Lung microvascular endothelial cell (primary cell): ENCODE data around the gene ADSS1. TPM values are rescaled to one million over a fixed set of nuclear protein-coding genes. Genes with fewer than 3 reads are reported as not detected.
A peak's percentile ranks its signal among the peaks of the same experiment; 100 is the strongest.

Experiments
- DNase-seq, 2 donors: peaks; one replicate each; pipeline versions ENCODE4 v3.0.0 to v3.0.0-alpha.2; 2010; ENCODE audit warnings: low read depth in 2 of 2
- total RNA-seq: library from RNA; depleted of rRNA; stranded (reverse); fragments of >200 nt; gene quantifications from 2 replicates; pipeline ENCODE4 v1.2.1, GENCODE V29; 2014

Gene ADSS1
- total RNA-seq, 1 donor from 2014 or later = 1.8 TPM

DNA sequence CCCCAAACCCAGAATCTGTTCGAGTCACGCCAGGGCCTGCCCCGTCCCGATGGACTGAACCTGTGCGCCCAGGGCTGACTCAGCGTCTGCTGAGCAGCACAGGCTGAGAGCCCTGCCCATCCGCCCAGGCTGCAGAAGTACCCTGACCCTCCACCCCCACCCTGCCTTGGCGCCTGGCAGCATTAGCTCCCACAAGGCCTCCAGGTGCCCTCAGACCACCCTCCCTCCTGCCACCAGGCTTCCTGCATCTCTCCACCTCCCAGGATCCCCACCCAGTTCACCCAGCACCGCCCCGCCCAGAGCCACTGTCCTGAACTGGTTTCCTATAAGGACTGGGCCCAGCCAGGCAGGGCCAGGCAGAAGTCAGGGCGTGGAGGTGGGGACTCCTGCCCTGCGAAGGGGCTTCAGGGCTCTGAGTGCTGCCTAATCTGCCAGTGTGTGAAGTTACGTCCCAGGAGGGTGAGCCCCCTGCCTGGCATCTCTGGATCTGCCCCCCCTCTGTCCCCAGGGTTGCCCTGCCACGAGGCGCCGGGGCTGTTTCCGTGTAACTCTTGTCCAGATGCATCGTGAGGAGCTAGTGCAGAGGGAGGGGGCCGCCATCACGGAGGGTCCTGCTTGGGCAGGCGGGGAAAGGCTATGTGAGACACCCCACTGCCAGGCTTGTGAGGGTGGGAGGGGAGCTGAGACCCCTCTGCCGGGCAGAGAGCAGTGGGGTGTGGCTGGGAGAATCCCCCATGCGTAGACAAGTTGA, 9.1 kb downstream of the ADSS1 start:
- peak in 1 of 2 donors; percentile 47 for DNase-seq

DNA sequence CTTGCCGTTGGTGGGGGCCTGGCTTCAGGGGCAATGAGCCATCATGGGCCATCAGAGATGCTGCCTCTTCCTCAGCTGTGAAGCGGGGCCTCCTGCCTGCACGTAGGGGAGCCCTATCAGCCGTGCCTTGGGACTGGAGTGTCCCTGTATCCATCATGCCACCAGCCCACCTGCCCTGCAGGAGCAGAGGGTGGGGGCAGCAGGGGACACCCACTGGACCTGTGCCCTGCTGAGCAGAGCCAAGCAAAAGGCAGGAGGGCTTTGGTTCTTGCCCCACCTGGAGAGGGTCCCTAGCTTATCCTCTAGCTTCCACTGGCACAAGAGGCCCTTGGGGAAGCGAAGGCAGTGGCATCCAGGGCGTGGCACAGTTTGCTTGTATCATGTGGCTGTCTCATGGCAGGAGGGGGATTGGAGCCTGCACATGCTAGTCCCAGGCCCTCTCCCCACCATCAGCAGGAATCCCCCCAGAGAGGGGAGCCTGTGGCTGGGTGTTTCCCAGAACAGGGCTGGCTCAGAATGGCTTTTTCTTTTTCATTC, 10.1 kb downstream of the ADSS1 start:
- no peak for DNase-seq

DNA sequence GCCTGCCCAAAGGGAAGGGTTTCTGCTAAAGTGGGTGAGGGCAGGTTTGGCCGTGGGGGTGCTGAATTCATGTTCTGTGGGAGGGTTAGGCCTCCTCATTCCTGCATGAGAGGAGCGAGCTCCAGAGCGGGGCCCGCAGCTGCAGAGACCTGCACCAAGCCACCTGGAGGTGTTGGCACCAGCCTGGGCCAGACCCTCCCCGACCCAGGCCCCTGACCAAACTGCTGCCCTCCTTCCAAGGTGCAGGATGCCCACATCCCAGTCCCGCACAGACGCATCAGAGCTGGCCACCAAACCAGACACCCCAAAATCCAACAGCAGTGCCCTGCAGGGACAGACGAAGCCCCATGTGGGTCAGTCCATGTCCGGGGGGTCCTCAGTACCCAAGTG, 10.6 kb downstream of the ADSS1 start:
- DNase-seq = no peak

DNA sequence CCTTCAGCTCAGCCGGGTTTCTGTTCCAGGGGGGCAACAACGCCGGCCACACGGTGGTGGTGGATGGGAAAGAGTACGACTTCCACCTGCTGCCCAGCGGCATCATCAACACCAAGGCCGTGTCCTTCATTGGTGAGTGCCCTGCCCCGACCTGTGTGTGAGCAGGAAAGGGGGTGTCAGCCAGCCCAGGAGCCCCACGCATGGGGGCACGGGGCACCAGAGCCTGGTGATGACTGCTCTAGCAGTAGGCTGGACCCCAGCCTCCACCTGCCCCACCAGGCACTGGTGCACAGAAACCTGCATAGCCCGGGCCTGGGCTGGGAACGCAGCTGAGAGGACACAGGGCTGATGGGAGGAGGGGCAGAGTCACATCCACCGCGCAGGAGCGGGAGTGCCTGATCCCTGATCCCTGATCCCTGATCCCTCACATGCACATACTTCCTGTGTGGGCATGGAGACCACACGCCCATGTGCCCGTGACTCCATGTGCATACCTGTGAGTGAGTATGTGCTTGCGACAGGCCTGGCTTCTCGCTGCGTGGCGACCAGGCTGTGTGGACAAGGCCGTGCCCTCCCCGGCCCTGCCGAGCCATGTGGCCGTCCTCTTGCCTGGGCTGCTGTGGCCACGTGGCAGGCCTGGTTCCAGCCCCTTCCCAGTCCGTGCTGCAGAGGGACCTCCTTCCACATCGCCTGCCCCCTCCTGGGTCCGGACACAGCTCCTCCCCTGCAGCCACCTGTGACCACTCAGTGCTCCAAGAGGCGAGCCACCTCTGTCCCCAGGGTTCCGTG, 11.2 kb downstream of the ADSS1 start:
- DNase-seq = peak in 1 of 2 donors; percentile 42

DNA sequence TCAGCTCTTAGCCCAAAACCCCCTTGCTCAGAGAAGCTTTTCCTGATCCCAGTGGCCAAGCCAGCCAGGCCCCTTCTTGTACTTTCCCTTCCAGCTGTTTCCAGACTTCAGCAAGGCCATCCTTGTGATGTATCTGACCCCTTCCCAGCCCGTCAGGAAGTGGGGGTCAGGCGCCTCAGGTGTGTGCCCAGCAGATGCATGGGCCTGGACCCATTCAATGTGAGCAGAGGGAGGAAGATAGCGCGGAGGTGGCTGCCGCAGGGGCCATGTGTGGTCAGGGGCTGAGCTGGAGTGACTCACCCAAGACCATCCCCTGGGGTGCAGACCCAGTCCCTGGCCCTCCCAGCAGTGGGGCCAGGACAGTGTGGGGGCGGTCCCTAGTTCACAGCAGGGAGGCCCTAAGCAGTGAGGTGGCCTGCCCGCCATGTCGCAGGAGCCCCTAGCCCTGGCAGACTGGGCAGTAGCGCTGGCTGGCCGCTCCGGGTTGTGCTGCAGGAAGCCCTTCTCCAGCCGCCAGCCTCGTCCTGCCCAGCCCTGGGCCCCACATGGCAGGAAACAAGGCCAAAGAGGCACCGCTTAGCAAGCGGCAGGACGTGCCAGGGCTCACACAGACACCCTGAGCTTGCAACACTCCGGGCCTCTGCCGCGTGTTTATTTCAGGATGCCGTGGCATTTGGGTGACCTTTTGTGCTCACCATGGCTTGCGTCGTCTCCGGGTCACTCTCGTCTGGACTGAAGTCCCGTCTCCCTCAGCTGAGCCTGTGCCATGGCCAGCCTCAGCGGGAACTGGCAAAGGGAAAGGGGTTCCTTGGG, 12.0 kb downstream of the ADSS1 start:
- peak; percentile 84 to 93 for DNase-seq

DNA sequence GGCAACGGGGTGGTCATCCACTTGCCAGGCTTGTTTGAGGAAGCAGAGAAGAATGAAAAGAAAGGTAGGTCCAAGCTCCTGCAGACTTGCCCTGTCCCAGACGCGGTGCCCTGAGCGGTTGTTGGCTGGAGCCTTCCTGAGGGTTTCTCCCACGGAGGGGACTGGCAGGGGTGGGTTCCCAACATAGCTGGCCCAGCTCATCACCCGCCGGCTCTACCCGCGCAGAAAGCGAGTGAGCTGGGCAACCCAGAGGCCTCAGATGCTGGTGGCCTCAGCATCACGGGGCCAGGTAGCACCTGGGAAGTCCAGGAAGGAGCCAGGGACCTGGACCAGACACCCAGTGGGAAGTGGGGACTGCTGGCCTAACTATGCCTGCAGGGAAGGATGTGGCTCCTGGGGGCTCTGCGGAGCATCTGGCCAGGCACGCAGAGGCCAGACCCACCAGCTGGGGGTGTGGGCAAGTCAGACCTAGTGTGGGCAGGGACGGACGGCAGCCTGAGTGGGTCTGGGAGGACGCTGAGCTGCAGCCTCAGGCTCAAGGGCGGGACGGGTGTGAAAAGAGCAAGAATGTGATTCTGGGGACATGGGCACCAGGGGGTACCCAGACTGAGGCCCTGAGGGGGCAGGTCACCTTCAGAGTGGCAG, 14.5 kb downstream of the ADSS1 start:
- no peak for DNase-seq

DNA sequence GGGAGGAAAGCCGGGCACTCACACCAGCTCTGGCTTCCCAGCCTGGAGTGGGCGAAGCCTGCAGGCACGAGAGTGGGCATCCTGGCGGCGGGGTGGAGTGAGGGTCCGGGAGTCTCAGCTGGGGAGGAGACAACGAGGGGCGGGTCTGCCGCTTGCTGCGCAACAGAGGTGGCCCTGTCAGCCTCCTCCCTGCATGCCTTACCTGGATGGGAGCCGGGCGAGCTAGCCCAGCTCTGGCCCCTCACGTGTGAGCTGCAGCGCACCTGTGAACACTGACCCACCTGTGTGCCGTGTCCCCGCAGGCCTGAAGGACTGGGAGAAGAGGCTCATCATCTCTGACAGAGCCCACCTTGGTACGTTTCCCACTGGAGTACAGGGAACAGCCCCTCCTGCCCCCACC, 15.0 kb downstream of the ADSS1 start:
- no peak for DNase-seq

DNA sequence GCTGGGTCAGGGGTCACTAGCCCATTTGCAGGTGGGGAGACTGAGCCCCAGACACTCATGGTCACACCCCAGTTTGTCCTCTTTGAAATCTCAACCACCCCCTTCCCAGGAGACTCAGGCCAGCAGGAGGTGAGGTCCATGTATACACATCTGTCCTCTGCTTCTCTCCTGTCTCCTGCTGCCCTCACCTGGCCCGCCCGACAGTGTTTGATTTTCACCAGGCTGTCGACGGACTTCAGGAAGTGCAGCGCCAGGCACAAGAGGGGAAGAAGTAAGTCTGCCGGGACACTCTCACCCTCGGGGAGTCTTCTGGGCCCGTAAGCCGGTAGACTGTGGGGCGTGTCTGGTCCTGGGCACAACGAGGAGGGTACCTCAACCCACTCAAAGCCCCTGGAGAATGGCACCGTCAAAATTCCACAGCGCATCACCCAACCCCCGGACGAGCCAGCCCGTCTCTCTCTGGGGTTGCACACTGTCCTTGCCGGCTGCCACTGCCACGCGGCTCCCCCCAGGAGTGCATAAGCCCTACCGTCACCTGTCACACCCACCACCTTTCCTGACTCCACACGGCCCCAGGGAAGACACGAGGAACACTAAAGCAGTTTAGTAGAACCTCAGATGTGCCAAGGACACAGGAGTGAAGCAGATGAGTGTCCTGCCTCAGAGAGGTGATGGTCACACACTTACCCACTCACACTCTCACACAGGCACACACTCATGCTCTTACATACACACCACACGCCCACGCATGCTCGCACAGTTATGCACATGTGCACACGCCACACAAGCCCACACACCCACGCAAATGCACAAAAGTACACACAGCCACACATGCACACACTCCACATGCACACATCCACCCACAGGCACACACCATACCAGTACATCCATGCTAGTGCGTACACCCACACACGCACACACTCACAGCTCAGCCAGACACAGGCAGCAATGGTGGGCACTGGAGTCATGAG, 15.8 kb downstream of the ADSS1 start:
- no peak for DNase-seq

DNA sequence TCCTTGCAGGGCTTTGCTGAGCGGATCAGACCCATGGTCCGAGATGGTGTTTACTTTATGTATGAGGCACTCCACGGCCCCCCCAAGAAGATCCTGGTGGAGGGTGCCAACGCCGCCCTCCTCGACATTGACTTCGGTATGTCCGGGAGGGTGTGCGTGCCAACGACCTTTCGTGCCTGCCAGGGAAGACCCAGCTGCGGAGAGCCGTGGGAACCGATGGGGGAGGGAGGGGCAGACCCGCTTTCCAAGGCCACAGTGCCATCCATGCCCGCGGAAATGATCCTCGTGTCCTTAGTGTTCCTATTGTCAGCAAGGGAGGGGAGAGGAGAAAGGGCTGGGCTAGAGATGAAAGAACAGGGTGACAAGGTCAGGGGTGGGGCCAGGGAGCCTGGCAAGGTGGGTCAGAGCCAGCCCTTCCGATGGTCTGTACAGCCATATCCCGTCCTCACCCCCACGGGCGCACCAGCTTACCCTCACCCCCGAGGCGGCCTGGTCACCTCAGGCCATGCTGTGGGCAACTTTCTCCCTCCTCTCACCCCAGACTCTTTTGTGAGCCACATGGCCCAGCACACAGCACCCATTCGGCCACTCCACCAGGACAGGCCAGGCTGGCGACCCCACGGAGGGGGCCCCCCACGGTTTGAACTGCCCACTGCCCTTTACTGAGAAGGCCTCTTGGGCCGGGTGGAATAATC, 17.2 kb downstream of the ADSS1 start:
- no peak for DNase-seq

DNA sequence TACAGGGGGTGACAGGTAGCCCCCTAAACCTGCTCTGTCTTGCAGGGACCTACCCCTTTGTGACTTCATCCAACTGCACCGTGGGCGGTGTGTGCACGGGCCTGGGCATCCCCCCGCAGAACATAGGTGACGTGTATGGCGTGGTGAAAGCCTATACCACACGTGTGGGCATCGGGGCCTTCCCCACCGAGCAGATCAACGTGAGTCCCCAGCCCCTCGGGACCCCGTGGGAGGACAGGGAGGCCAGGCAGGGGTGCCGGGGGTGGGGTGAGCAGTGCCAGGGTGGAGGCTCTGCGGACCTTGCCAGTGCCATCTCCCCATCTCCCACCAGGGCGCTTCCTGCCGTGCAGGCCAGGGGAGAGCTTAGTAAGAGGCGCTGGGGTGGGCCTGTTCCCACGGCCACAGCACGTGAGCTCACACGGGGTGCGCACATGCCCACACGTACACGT, 17.8 kb downstream of the ADSS1 start:
- DNase-seq = no peak

DNA sequence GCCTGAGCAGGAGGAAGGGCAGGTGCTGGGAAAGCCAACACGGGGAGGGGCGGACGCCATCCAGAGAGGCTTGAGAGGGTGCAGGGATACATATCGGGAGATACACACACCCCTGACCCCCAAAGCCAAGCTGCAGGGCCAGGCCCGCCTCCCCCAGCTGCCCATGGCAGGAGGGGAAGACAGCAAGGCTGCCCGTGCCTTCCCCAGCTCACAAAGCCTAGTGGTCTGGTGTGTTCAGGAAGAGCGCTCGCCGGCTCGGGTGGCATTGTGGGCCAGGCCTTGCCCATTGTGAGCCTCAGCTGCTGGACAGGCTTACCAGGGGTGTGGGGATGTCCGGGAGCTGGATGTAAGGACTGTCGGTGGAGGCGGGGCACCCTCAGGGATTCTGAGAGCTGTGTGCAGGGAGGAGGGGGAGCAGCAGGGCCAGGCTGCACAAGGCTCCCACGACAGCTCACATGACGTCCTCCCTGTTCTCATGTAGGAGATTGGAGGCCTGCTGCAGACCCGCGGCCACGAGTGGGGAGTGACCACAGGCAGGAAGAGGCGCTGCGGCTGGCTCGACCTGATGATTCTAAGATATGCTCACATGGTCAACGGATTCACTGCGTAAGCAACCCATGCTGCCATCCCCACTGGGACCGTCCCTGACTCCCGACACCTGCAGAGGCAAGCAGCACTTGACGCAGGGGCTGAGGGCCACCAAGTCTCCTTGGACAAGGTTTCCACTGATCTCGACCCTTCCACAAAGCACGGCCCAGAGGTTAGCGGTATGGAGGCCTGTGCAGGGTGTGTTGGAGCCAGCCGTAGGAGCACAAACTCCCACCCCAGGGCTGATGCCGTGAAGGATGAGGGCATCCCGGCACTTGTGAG, 18.8 kb downstream of the ADSS1 start:
- no peak for DNase-seq

DNA sequence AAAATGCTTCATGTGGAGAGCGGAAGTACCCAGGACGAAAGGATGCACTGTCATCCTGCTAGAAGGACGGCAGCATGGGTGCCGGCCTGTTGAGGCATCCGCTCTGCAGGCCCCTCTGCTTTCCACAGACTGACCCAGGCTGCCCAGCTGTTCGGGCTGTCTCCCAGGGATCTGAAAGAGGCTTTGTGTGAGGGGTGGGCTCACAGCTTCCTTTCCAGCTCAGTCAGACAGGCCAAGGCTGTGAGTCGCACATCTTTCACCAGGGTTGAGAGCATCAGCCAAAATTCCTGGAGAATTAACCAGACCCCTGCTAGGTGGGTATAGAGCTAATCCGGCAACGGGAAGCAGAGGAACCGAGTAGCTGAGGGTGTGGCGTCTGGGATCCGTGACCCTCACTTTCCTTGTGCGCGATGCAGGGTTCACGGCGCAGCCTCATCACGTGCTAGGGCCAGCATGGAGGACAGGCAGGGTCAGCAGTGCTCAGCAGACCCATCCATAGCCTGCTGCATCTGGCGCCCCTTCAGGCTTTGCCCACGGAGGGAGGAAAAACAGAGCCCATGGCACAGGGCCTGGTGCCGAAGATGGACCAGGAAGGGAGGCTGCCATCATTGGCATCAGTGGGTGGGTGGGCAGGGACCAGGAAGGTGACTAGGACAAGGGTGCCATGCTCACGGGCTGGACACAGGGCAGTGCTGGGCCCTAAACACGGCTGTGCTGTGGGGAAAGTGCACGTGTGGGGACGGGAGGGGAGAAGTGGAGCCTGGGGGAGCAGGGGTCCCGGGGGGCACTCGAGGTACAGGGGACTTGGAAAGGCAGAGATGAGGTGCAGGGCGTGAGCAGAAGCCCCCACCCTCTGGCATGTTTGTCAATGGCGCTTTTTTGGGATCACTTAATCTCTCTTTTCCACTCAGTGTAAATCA, 19.7 kb downstream of the ADSS1 start:
- DNase-seq = no peak

DNA sequence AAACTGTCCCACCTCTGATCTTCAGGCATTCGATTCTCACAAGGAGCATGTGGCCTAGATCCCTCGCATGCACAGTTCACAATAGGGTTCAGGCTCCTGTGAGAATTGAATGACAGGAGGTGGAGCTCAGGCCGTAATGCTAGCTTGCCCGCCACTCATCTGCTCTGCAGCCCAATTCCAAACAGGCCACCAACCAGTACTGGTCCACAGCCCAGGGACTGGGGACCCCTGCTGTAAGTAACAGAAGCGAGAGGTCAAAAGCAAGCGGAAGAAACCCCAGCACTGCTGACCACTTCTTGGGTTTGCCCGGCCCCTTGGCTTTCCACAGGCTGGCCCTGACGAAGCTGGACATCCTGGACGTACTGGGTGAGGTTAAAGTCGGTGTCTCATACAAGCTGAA, 20.5 kb downstream of the ADSS1 start:
- no peak for DNase-seq

DNA sequence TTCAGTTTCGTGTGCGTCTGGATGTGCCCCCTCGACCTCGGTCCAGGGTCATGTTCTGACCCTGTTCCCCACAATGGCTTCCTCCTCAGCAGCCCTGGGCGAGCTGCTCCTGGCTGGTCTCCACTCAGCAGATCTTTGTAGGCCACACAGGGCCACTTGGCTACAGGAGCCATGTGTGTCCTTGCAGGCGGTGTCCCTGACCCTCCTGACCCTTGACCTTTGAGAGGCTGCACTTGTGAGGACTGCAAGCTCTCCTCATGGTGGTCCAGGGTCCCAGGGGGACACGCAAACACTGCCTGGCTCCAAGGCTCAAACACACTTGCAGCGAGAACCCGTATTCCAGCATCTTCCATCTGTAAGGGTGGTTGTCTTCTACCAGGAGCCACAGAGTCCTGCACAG, 21.4 kb downstream of the ADSS1 start:
- DNase-seq = no peak

DNA sequence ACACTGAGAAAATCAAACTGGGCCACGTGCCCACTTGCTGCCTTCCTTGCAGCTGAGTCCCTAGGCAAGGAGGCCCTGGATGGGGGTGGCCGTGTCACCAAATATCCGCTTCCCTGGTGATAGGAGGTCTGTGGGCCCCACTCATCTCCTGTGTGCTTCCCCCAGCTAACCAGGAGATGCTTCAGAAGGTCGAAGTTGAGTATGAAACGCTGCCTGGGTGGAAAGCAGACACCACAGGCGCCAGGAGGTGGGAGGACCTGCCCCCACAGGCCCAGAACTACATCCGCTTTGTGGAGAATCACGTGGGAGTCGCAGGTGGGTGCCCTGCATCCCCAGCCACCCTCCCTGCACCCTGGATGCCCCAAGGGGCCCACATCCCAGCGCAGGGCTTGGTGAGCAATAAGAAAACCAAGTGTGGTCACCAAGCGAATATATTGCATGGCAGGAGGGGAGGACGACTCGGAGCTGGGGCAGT, 22.1 kb downstream of the ADSS1 start:
- no peak for DNase-seq

DNA sequence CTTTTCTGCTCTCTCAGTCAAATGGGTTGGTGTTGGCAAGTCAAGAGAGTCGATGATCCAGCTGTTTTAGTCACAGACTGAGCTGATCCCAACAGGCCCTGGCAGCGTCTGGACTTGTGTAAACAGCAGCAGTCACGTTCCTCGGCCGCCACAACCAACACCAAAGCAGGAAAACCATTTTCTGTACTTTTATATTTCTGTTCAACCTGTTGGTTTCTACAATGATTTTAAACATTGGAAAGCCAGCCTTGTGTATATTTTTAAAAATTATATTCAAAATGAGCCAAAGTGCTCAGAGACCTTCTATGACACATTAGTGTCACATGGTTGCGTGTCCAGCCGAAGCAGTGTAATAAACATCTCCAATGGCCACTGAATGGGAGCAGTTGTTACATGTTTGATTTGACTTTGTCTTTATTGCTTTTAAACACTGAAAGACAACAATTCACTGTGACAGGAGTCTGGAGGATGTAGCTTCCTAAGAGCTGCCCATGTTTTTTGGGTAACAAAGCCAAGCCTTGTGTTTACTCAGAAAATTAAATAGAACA, 23.0 kb downstream of the ADSS1 start:
- DNase-seq = no peak

DNA sequence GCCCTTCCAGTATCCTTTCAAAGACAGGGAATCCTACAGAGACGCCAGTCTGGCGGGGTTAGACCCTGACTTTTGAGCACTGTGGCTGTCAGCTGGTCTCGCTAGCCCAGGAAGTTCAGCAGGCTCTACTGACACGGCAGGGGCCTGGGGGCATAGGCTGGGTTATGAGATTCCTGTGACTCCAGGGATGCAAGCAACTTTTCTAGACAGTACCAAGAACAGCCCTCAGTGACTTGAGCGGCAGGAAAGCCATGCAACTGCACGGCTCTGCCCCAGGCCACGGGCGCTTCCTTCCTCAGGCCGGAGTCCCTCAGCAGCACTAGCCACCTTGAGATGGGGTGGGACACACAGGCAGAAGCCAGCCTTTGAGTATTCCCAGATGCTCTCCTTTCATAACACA, 23.8 kb downstream of the ADSS1 start:
- DNase-seq = no peak
